Omental fat pad (tissue), 4 donors: ENCODE data around the gene CLEC11A. TPM values are rescaled to one million over a fixed set of nuclear protein-coding genes. Genes with fewer than 3 reads are reported as not detected.

ENCODE experiments used
- ATAC-seq: fragments of 150-250 bp; one replicate; pipeline ENCODE4 v1.9.1; 2016; ENCODE audit warnings: mild to moderate bottlenecking, moderate library complexity; ENCODE audit not compliant: low FRiP score
- DNase-seq: peaks from one replicate; pipeline ENCODE4 v3.0.0-alpha.2; 2019; ENCODE audit warnings: low spot score
- total RNA-seq, 4 donors: library from RNA; depleted of rRNA; stranded (reverse); fragments of >200 nt; gene quantifications; one replicate each; pipeline ENCODE4 v1.1.0, GENCODE V29; 2016
- TF ChIP-seq, protein P1 (sequence below), 3 donors: fragments of 450-650 bp; IDR thresholded peaks; one replicate each; pipeline ENCODE4 v1.5.1; 2016 to 2017; ENCODE audit warnings: antibody characterized with exemption in 3 of 3, mild to moderate bottlenecking in 3 of 3, moderate library complexity in 2 of 3

CLEC11A gene
- total RNA-seq, 4 donors from 2014 or later: 17.1 to 32.0 (median 21.9) TPM

GRCh38 chr19:50697414-50698124, 25.6 kb upstream of the CLEC11A start:
- TF ChIP-seq, protein P1, sequence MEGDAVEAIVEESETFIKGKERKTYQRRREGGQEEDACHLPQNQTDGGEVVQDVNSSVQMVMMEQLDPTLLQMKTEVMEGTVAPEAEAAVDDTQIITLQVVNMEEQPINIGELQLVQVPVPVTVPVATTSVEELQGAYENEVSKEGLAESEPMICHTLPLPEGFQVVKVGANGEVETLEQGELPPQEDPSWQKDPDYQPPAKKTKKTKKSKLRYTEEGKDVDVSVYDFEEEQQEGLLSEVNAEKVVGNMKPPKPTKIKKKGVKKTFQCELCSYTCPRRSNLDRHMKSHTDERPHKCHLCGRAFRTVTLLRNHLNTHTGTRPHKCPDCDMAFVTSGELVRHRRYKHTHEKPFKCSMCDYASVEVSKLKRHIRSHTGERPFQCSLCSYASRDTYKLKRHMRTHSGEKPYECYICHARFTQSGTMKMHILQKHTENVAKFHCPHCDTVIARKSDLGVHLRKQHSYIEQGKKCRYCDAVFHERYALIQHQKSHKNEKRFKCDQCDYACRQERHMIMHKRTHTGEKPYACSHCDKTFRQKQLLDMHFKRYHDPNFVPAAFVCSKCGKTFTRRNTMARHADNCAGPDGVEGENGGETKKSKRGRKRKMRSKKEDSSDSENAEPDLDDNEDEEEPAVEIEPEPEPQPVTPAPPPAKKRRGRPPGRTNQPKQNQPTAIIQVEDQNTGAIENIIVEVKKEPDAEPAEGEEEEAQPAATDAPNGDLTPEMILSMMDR (IDR thresholded peaks at IDR 0.05): no peak
- DNase-seq: no peak
- no peak for ATAC-seq

GRCh38 chr19:50701367-50701985, 21.7 kb upstream of the CLEC11A start:
- TF ChIP-seq, protein P1 (IDR thresholded peaks at IDR 0.05): no peak
- DNase-seq (no peak), ATAC-seq (no peak)

DNA sequence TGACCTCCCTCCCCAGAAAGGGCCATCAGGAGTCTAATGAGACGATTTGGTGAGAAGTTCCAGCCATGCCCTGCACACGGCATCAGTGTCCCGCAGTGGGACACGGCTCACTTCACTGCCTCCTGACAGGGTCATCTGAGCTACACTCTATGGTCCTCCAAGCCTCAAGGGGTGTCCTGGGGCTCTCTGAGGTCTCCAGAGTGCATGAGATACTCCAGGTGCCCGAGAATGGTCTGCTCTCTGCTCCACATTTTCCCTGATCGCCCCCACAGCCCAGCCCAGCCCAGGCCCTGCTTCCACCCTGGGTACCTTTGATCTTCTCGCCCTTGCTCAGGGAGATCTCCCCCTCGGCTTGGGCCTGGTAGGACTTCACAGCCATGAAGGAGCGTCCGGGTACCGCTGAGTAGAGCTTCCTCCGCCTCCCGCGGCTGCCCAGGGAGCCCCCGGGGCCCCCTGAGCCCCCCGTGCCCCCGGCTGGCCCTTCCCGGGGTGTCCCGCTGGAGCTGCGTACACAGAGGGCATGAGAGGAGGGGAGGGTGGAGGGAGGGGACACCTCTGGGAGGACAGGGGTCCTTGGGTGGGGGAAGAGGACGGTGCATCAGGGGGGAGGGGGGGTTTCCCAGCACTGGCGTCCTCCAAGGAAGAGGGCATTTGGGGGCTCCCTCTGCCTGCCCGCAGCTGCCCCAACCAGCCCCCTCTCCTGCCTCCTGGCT, 20.9 kb upstream of the CLEC11A start:
- DNase-seq: no peak
- TF ChIP-seq, protein P1 (IDR thresholded peaks at IDR 0.05): no peak
- ATAC-seq: no peak

GRCh38 chr19:50702871-50703829, 20.0 kb upstream of the CLEC11A start:
- no peak for DNase-seq
- ATAC-seq: no peak
- TF ChIP-seq, protein P1 (IDR thresholded peaks at IDR 0.05): no peak

DNA sequence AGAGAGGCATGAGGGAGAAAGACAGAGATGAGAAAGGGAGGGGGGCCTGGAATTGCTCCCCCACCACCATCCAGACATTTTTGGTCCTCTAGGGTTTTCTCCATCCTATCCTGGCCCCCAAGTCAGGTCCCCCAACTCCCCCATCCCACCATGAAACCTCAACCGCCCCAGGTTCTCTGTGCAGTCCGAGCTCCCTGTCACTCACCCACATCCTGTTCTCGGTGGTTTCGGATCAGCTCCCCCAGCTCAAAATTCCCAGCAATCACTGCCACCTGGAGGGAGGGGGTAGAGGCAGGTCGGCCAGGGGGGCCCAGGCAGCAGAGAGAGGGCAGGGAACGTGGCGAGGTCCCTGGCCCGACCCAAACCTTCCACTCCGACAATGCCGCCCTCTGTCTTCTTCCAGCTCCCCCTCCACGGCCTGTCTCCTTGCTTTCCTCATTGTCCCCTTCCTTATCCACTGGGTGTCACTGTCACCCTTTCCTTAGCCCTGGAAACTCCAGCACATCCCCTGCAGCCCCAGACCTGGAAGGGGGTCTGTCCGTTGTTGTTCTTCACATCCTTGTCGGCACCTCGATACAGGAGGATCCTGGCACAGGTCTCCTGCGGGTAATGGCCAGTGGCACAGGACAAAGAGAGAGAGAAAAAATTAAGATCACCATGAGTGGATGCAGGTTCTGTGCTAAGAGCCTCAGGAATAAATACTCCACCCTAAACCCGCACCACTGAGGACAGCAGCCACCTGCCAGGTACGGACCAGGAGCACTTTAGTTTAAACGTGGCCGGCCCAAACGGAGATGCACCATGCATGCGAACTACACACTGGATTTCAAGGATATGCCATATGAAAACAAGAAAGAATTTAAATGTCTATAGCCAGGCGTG, 19.0 kb upstream of the CLEC11A start:
- ATAC-seq (no peak), DNase-seq (no peak)
- TF ChIP-seq, protein P1 (IDR thresholded peaks at IDR 0.05): no peak
